ENCODE results near the gene WFS1.

The WFS1 gene

DNA sequence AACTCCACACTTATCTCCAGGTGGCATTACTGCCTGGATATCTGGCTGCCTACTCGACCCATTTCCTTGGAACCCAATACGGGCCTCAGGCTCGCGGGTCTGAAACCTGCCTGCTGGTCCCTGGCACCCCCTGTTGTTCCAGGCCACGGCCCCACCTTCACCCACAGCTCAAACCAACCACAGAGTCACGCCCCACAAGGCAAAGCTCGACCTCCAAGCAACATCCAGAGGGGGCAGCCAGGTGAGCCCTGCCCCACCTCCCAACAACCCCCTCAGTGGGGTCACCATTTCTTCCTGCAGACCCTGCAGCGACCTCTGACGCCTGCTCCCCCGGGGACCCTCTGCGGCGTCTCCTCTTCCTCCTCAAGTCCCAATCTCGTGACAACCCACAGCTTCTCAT, 76.2 kb downstream of the WFS1 start:
- no peaks in the 10 kb centered on the region for H3K27me3 ChIP-seq (replicated peaks)
- TF ChIP-seq, protein P1, sequence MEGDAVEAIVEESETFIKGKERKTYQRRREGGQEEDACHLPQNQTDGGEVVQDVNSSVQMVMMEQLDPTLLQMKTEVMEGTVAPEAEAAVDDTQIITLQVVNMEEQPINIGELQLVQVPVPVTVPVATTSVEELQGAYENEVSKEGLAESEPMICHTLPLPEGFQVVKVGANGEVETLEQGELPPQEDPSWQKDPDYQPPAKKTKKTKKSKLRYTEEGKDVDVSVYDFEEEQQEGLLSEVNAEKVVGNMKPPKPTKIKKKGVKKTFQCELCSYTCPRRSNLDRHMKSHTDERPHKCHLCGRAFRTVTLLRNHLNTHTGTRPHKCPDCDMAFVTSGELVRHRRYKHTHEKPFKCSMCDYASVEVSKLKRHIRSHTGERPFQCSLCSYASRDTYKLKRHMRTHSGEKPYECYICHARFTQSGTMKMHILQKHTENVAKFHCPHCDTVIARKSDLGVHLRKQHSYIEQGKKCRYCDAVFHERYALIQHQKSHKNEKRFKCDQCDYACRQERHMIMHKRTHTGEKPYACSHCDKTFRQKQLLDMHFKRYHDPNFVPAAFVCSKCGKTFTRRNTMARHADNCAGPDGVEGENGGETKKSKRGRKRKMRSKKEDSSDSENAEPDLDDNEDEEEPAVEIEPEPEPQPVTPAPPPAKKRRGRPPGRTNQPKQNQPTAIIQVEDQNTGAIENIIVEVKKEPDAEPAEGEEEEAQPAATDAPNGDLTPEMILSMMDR (IDR thresholded peaks at IDR 0.05; ENCODE audit: low read depth, low read length, missing control alignments) = no peak
- in situ Hi-C loops (cut with HindIII; ENCODE audit: low pct_ligation_motif_present, low sequenced_read_pairs) = no loop called here
- H3K27ac ChIP-seq = no peak overlapping the region
- no peak overlapping the region for H3K4me3 ChIP-seq (ENCODE audit: low read depth, low read length)
- DNase-seq = no peak
- H3K36me3 ChIP-seq (replicated peaks) = no peaks in the 10 kb centered on the region

DNA sequence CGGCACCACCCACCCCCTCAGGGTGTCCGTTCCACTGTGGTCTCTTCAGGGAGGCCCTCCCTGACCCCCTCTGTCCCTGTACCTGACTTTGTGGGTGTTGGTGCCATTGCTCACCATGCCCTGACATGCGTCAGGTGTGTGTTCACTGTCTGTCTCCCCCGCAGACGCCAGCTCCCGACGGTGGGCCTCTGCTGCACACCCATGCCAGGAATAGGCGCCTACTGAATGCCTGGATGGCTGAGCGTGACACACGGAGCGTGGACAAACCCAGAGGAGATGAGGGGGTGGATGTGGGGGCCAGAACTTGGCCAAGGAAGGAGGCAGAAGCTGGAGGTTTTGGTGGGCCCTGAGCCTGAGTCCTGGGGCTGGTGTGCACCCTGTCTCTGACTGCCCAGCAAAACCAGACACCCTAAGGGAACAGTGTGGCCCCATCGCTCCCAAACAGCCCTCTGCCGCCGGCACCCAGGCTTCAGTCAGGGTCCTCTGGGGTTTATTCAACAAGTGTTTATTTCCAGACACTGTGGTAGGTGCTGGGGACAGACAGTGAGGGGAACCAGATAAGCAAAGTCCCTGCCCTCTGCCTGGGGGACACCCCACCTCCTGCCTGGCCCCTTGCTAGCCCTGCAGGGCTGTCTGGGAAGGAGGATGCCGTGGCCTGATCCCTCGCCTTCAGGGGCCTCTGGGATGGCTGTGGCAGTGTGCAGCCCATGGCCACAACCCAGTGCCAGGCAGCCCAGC, 76.9 kb downstream of the WFS1 start:
- TF ChIP-seq, protein P1 (IDR thresholded peaks at IDR 0.05; ENCODE audit: low read depth, low read length, missing control alignments) = no peak
- Histone ChIP-seq H3K36me3 (replicated peaks) (no peaks in the 10 kb centered on the region), H3K27ac (no peak overlapping the region), H3K4me3 (ENCODE audit: low read depth, low read length) (no peak overlapping the region), H3K27me3 (replicated peaks) (no peaks in the 10 kb centered on the region)
- no peak for DNase-seq
- in situ Hi-C loops (cut with HindIII; ENCODE audit: low pct_ligation_motif_present, low sequenced_read_pairs) = no loop called here

DNA sequence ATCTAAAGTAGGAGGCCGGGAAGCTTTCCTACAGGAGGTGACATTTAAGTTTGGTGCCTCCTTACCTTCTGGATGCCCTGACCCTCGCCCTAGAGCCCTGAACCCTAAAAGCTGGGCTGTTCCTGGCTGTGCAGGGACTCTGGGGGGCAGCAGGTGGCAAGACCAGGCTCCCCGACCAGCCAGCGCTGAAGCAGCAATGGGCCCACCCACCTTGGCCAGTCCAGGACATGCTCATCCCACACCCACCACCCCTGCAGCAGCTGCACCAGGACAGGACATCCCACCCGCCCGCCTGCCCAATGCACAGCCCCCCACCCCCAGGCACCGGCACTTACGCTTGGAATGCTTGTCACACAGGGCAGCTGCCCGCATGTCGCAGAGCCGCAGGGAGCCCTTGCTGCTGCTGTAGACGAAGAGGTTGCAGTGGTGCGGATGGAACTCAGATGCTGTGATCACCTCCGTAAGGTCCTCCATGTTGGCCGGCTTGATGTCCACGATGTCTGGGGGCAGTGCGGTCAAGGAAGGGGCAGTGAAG, 77.9 kb downstream of the WFS1 start:
- TF ChIP-seq, protein P1 (IDR thresholded peaks at IDR 0.05; ENCODE audit: low read depth, low read length, missing control alignments) = no peak
- Histone ChIP-seq H3K4me3 (ENCODE audit: low read depth, low read length) (no peak overlapping the region), H3K27ac (no peak overlapping the region), H3K27me3 (replicated peaks) (no peaks in the 10 kb centered on the region), H3K36me3 (replicated peaks) (no peaks in the 10 kb centered on the region)
- in situ Hi-C loops (cut with HindIII; ENCODE audit: low pct_ligation_motif_present, low sequenced_read_pairs) = no loop called here
- DNase-seq = no peak

DNA sequence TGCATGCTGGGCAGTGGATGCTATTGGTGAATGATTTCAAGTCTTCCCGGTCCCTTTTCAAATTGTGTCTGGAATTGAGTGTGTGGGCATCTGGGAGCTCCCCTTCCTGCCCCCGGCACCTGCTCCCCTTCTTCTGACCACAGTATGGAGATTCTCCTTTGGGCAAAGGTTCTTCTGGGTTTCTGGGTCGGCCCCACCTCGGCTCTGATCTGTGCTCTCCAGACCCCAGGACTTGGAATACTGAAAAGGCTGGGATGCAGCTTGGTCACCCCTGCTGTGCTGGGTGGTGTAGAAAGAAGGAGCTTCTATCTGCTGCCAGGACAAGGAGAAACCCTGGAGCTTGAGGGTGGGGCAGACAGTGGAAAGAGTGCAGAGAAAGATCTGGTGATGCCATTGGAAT, 78.8 kb downstream of the WFS1 start:
- Histone ChIP-seq H3K27me3 (replicated peaks) (no peaks in the 10 kb centered on the region), H3K36me3 (replicated peaks) (no peaks in the 10 kb centered on the region), H3K4me3 (ENCODE audit: low read depth, low read length) (no peak overlapping the region), H3K27ac (no peak overlapping the region)
- TF ChIP-seq, protein P1 (IDR thresholded peaks at IDR 0.05; ENCODE audit: low read depth, low read length, missing control alignments) = no peak
- in situ Hi-C loops (cut with HindIII; ENCODE audit: low pct_ligation_motif_present, low sequenced_read_pairs) = no loop called here
- DNase-seq = no peak

DNA sequence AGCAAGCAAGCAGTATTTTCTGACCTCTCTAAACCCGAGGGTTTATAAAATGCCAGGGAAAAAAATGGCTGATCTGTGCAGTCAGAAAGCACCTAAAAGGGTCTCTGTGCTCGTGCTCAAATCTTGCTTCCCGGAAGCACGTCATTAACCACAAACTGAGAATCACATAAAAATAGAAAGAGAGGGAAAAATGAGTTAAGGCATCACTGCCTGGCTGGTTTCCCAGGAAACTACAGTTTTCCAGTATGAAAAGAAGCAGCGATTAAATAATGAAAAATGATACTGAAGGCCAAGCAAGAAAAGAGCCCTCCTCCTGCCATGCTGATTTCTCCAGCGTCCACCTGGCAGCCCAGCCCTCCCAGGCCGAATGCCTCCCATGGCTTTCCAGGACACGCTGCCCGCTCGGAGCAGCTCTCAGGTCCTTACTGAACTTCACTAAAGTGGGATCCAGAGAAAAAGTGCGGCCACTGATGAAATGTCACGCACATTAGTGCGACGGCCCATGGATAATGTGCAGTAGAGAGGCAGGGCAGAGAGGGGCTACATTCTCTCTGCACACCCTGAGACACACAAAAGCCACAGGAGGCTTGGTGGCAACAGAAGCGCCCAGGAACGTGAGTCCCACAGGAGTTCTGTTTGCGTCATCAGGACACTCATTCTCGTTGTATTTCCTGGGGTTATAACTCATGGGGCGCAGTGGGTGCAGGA, 80.4 kb downstream of the WFS1 start:
- in situ Hi-C loops (cut with HindIII; ENCODE audit: low pct_ligation_motif_present, low sequenced_read_pairs) = no loop called here
- H3K4me3 ChIP-seq (ENCODE audit: low read depth, low read length) = no peak overlapping the region
- TF ChIP-seq, protein P1 (IDR thresholded peaks at IDR 0.05; ENCODE audit: low read depth, low read length, missing control alignments) = no peak

More for the DNA sequence above, 80.4 kb downstream of the WFS1 start:
- no peak overlapping the region for H3K27ac ChIP-seq
- no peak for DNase-seq
- H3K27me3 ChIP-seq (replicated peaks) = no peaks in the 10 kb centered on the region
- no peaks in the 10 kb centered on the region for H3K36me3 ChIP-seq (replicated peaks)

All from brain microvascular endothelial cell (primary cell).